GM19351 (cell line): ENCODE data around the gene PLA2G6.
"Not testable (repeated sequence)": the region's sequence is repeated elsewhere in the genome, so short reads cannot be mapped to it uniquely, and the experiment has no call there.

ENCODE experiments used
- ATAC-seq: cut with Tn5 transposase; IDR thresholded peaks from one replicate; pipeline ENCODE4 v1.9.1; 2021; ENCODE audit warnings: mild to moderate bottlenecking, moderate library complexity; ENCODE audit not compliant: unreplicated experiment

The PLA2G6 gene

GRCh38 chr22:38191731-38192474, 10.3 kb upstream of the PLA2G6 start:
- ATAC-seq = no peak

GRCh38 chr22:38191055-38191454, 9.4 kb upstream of the PLA2G6 start:
- no peak for ATAC-seq

GRCh38 chr22:38190581-38190980, 9.0 kb upstream of the PLA2G6 start:
- no peak for ATAC-seq

GRCh38 chr22:38189104-38189503, 7.5 kb upstream of the PLA2G6 start:
- ATAC-seq = no peak

- no peak for ATAC-seq
Measured at GRCh38 chr22:38187413-38188212, 6.0 kb upstream of the PLA2G6 start.

GRCh38 chr22:38186429-38186828, 4.8 kb upstream of the PLA2G6 start:
- no peak for ATAC-seq

GRCh38 chr22:38184788-38185187, 3.2 kb upstream of the PLA2G6 start:
- ATAC-seq = no peak

GRCh38 chr22:38180841-38181452, 683 bp downstream of the PLA2G6 start:
- ATAC-seq = no peak

GRCh38 chr22:38178605-38178937, 3.1 kb downstream of the PLA2G6 start:
- ATAC-seq = not testable (repeated sequence)

GRCh38 chr22:38177926-38178604, 3.6 kb downstream of the PLA2G6 start:
- no peak for ATAC-seq

- not testable (repeated sequence) for ATAC-seq
Measured at GRCh38 chr22:38177571-38177925, 4.1 kb downstream of the PLA2G6 start.

GRCh38 chr22:38177044-38177443, 4.6 kb downstream of the PLA2G6 start:
- no peak for ATAC-seq

- ATAC-seq = no peak
Measured at GRCh38 chr22:38176170-38176741, 5.4 kb downstream of the PLA2G6 start.

GRCh38 chr22:38175206-38176118, 6.2 kb downstream of the PLA2G6 start:
- ATAC-seq = no peak

- ATAC-seq = no peak
Measured at GRCh38 chr22:38174626-38175025, 7.0 kb downstream of the PLA2G6 start.

GRCh38 chr22:38173641-38173906, 8.1 kb downstream of the PLA2G6 start:
- no peak for ATAC-seq

- ATAC-seq = no peak
Measured at GRCh38 chr22:38172832-38173640, 8.6 kb downstream of the PLA2G6 start.

GRCh38 chr22:38171927-38172831, 9.5 kb downstream of the PLA2G6 start:
- ATAC-seq = no peak
